GM23338 (cell line): ENCODE data around the gene IRF3. TPM values are rescaled to one million over a fixed set of nuclear protein-coding genes. Genes with fewer than 3 reads are reported as not detected.

Experiments used
- ATAC-seq: fragments of 200-7000 bp; cut with Tn5 transposase; 3 replicates; pipeline ENCODE4 v1.9.1; 2020
- DNase-seq: peaks from one replicate; pipeline ENCODE4 v3.0.0-alpha.2; 2015; ENCODE audit warnings: low spot score
- H2AFZ ChIP-seq: fragments of 200-600 bp; sonication (generic); 2 replicates; pipeline ENCODE4 v1.8.0; 2016; ENCODE audit warnings: antibody characterized with exemption, mild to moderate bottlenecking, moderate library complexity
- H3F3A ChIP-seq: fragments of 200-600 bp; sonication (generic); replicated peaks from 2 replicates; pipeline ENCODE4 v1.8.0; 2017; ENCODE audit warnings: antibody characterized with exemption, mixed run types, low read depth
- H3K27ac ChIP-seq: fragments of 200-600 bp; sonication (generic); 2 replicates; pipeline ENCODE4 v1.6.1; 2016; ENCODE audit warnings: low read depth
- H3K27me3 ChIP-seq: fragments of 200-600 bp; sonication (generic); 2 replicates; pipeline ENCODE4 v1.8.0; 2016; ENCODE audit warnings: mild to moderate bottlenecking, mixed run types, moderate library complexity; ENCODE audit not compliant: insufficient read depth
- H3K36me3 ChIP-seq: fragments of 200-600 bp; sonication (generic); 2 replicates; pipeline ENCODE4 v1.8.0; 2016; ENCODE audit warnings: mild to moderate bottlenecking; ENCODE audit not compliant: insufficient read depth
- H3K4me1 ChIP-seq: fragments of 200-600 bp; sonication (generic); 2 replicates; pipeline ENCODE4 v1.8.0; 2016; ENCODE audit warnings: mild to moderate bottlenecking, moderate library complexity; ENCODE audit not compliant: insufficient read depth
- H3K4me2 ChIP-seq: fragments of 200-600 bp; sonication (generic); 2 replicates; pipeline ENCODE4 v1.7.1; 2017; ENCODE audit warnings: mixed run types
- H3K4me3 ChIP-seq: fragments of 200-600 bp; sonication (generic); 2 replicates; pipeline ENCODE4 v1.6.1; 2016; ENCODE audit warnings: mixed run types
- H3K79me2 ChIP-seq: fragments of 200-600 bp; sonication (generic); replicated peaks from 2 replicates; pipeline ENCODE4 v1.8.0; 2017; ENCODE audit warnings: mild to moderate bottlenecking; ENCODE audit not compliant: insufficient read depth
- H3K9me2 ChIP-seq: fragments of 200-600 bp; sonication (generic); 2 replicates; pipeline ENCODE4 v1.8.0; 2017; ENCODE audit not compliant: insufficient read depth
- H4K20me1 ChIP-seq: fragments of 200-600 bp; sonication (generic); replicated peaks from 2 replicates; pipeline ENCODE4 v1.8.0; 2017; ENCODE audit warnings: mild to moderate bottlenecking; ENCODE audit not compliant: insufficient read depth
- H3K27ac Mint-ChIP-seq: 2 replicates; pipeline ENCODE4 v1.8.0; 2020; ENCODE audit warnings: inconsistent platforms, mild to moderate bottlenecking, moderate library complexity, mixed read lengths
- H3K27me3 Mint-ChIP-seq: 3 replicates; pipeline ENCODE4 v1.8.0; 2022; ENCODE audit warnings: low read depth, mild to moderate bottlenecking, moderate library complexity, mixed read lengths, inconsistent platforms; ENCODE audit not compliant: insufficient read depth, poor library complexity
- H3K36me3 Mint-ChIP-seq: 3 replicates; pipeline ENCODE4 v1.8.0; 2021; ENCODE audit warnings: low read depth, mild to moderate bottlenecking, inconsistent platforms, moderate library complexity, mixed read lengths
- H3K4me1 Mint-ChIP-seq: 3 replicates; pipeline ENCODE4 v1.8.0; 2020; ENCODE audit warnings: mild to moderate bottlenecking, inconsistent platforms, mixed read lengths
- H3K4me3 Mint-ChIP-seq: 3 replicates; pipeline ENCODE4 v1.8.0; 2021; ENCODE audit warnings: moderate library complexity, mild to moderate bottlenecking, inconsistent platforms, mixed read lengths
- H3K9me3 Mint-ChIP-seq: 3 replicates; pipeline ENCODE4 v1.8.0; 2020; ENCODE audit warnings: moderate library complexity, mild to moderate bottlenecking, inconsistent platforms, mixed read lengths
- CTCF ChIP-seq, 2 experiments: fragments of 200-600 bp in 1 of 2; sonication (generic) in 1 of 2; conservative IDR thresholded peaks; 2 replicates each; pipeline versions ENCODE4 v1.5.1 to v1.6.1; 2016 to 2017; ENCODE audit warnings: antibody characterized with exemption in 2 of 2, low read depth in 2 of 2, mild to moderate bottlenecking in 2 of 2, moderate library complexity in 1 of 2
- JUNB ChIP-seq: IDR thresholded peaks from one replicate; pipeline ENCODE4 v1.6.1; 2016; ENCODE audit warnings: antibody characterized with exemption; ENCODE audit not compliant: unreplicated experiment
- NANOG ChIP-seq: IDR thresholded peaks from 2 replicates; pipeline ENCODE4 v1.6.1; 2016; ENCODE audit warnings: antibody characterized with exemption, borderline replicate concordance
- ZNF462 ChIP-seq: fragments of 250-450 bp; sonication (Bioruptor Pico); IDR thresholded peaks from 2 replicates; pipeline ENCODE4 v1.5.0; 2020; ENCODE audit warnings: mild to moderate bottlenecking, moderate library complexity
- polyA plus RNA-seq: library from polyadenylated mRNA; unstranded; fragments of >200 nt; fragmentation: Nextera tagmentation; extraction: Ambion mirVana; gene quantifications from 2 replicates; pipeline ENCODE4 v1.2.1, GENCODE V29; 2016
- total RNA-seq: library from RNA; depleted of rRNA; stranded (reverse); fragments of >200 nt; shearing (Covaris generic); gene quantifications from 2 replicates; pipeline ENCODE4 v1.2.3, GENCODE V29; 2014

Gene IRF3
- total and polyA plus RNA-seq, 2 experiments from 2014 or later: 57.4 to 164 TPM

- no peak overlapping the region for H3K27ac ChIP-seq
- H3K27me3 ChIP-seq: no peaks in the 10 kb centered on the region
- Mint-ChIP-seq H3K9me3 (no peaks in the 10 kb centered on the region), H3K36me3 (peaks cover 77% of the 10 kb centered on the region), H3K27me3 (peaks cover 8% of the 10 kb centered on the region), H3K4me1 (no peaks in the 10 kb centered on the region), H3K27ac (no peak overlapping the region; the same call in 1 of the 2 replicates), H3K4me3 (no peak overlapping the region)
- TF ChIP-seq CTCF (conservative IDR thresholded peaks at IDR 0.05; ENCODE audit: low read depth in 2 of 2) (peak in 1 of 2 experiments; percentile 16; a peak in 1 of 4 replicates), NANOG (no peak), ZNF462 (CRISPR knock-in tag) (no peak), JUNB (no peak)
- peaks cover 17% of the 10 kb centered on the region for H3K36me3 ChIP-seq
- no peak overlapping the region for H3K4me3 ChIP-seq
- ATAC-seq: peak; percentile 20; the same call in 1 of the 3 replicates
- no peak overlapping the region for H2AFZ ChIP-seq
- peaks cover 16% of the 10 kb centered on the region for H3F3A ChIP-seq
- DNase-seq: no peak
- no peaks in the 10 kb centered on the region for H3K9me2 ChIP-seq
- peaks cover 46% of the 10 kb centered on the region for H4K20me1 ChIP-seq
- peaks cover 51% of the 10 kb centered on the region for H3K79me2 ChIP-seq
- H3K4me1 ChIP-seq: no peaks in the 10 kb centered on the region; the same call in 1 of the 2 replicates
- H3K4me2 ChIP-seq: no peak overlapping the region
These were observed 51.4 kb downstream of the IRF3 start for GRCh38 chr19:49614096-49614833.
